Measurements from ENCODE around the gene HEPH.

DNA sequence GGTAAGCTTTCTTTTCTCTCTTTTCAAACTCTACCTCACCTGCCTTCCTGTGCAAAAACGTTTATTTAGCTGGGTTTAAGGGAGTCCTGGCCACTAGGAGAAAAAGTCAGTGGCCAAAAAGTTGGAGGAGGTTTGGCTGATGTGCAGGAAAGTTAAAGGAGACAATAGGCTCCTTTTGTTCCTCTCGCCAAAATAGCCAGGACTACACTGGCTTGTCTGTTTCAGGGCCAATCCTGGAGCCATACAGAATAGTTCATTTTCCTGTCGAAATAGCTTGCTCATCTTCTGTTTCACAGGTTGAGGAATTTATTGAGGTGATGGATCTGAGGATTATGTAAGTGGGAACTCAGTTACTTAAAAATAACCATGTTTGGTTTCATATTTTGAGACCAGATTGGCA lies 423 bp downstream of the HEPH start:
- TF ChIP-seq EP300 (IDR thresholded peaks at IDR 0.05) = no peak
- TF ChIP-seq, protein P1, sequence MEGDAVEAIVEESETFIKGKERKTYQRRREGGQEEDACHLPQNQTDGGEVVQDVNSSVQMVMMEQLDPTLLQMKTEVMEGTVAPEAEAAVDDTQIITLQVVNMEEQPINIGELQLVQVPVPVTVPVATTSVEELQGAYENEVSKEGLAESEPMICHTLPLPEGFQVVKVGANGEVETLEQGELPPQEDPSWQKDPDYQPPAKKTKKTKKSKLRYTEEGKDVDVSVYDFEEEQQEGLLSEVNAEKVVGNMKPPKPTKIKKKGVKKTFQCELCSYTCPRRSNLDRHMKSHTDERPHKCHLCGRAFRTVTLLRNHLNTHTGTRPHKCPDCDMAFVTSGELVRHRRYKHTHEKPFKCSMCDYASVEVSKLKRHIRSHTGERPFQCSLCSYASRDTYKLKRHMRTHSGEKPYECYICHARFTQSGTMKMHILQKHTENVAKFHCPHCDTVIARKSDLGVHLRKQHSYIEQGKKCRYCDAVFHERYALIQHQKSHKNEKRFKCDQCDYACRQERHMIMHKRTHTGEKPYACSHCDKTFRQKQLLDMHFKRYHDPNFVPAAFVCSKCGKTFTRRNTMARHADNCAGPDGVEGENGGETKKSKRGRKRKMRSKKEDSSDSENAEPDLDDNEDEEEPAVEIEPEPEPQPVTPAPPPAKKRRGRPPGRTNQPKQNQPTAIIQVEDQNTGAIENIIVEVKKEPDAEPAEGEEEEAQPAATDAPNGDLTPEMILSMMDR (IDR thresholded peaks at IDR 0.05) = no peak

Measured in esophagus muscularis mucosa (tissue), 3 donors.